H7 (cell line): ENCODE results near the gene USP40. TPM values are rescaled to one million over a fixed set of nuclear protein-coding genes. Genes with fewer than 3 reads are reported as not detected.

ENCODE experiments used
- DNase-seq: peaks from one replicate; pipeline ENCODE4 v3.0.0; 2012
- H3K27me3 ChIP-seq: 2 replicates; pipeline ENCODE4 v1.6.0; 2011; ENCODE audit warnings: mild to moderate bottlenecking, low read length; ENCODE audit not compliant: control insufficient read depth, insufficient read depth
- H3K36me3 ChIP-seq: replicated peaks from 2 replicates; pipeline ENCODE4 v1.5.1; 2011; ENCODE audit warnings: low read length; ENCODE audit not compliant: control insufficient read depth, insufficient read depth
- H3K4me3 ChIP-seq: 2 replicates; pipeline ENCODE4 v1.5.1; 2011; ENCODE audit warnings: low read depth, mild to moderate bottlenecking, control low read depth, low read length, moderate library complexity; ENCODE audit not compliant: insufficient read depth
- total RNA-seq: library from RNA; depleted of rRNA; stranded (reverse); fragments of >200 nt; shearing (Covaris generic); gene quantifications from 2 replicates; pipeline ENCODE4 v1.2.3, GENCODE V29; 2014

Gene USP40
- total RNA-seq, 1 experiment from 2014 or later: 10.8 TPM

DNA sequence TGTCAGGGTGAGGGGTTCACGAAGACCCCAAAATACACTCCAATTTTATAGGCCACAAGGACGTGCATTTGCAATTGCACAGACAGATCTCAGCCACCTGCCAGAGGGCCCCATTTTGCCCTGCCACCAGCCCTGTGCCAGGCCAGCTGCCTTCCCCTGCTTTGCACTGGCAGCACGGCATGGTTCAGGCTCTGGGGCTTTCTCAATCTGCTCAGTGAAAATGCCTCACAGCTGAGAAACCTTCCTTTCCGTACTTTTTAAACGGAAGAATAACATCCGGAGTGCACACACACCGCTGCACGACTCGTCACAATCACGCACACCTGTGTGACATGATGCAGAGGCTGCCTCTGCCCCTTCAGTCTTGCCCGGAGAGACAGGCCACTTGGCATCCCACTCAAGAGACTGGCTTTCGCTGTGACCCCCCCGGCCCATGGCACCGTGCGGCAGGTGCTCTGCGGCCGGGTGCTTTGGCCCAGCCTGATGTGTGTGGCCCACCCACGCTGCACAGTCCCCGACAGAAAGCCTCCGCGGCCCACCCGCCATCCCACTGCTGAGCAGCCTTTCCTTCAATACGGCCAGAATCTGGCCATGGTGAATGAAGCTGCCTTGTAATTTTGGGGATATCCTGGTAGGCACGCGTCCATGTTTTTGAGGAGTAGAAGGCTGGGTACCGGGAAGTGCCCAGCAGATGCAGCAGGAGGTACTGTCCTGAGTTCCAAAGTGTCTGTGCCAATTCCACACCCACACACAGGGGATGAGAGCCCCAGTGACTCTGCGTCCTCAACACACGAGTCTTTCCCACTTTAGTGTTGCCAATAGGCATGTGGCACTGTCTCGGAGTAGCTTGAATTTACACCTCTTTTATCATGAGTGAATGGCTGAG, 88.8 kb downstream of the USP40 start:
- peak; percentile 42 for DNase-seq
- no peaks in the 10 kb centered on the region for H3K36me3 ChIP-seq

DNA sequence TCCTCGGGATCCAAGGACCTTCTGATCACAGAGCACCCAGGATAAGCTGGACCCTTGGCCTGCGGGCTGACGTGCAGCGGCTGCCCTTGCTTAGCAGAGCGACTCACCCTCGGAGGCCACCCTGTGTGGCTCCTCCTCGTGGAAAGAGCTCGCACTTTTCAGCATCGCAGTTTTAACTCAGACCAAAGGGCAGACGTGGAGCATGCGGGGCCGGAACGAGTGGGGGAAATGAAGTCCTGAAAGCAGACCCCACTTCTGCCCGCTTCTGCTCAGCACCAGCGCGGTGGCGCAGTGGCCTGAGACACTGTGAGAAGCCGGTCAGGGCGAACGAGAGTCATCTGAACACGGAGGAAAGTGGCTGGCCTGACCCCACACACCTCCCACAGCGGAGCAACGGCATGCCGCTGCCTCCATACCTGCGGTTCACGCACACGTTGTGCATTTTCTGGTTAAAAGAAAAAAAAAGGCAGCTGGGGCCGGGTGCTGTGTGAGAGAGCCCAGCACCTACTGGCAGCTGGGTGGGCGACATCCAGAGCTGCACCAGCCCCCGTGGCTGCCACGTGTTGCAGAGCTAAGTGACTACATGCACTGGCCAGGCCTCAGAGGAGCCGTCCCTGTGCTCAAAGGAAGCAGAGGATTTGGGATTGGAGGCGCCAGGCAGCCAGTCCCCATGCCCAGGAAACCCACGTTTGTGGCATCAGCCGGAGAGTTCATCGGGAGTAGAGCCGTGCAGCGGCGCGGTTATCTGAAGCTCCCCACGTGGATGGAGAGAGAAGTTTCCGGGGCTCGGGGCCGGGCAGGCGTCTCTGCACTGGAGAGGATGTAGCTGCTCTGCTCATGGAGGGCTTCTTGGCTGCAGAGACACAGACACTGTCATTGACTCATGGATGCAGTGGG, 89.7 kb downstream of the USP40 start:
- H3K4me3 ChIP-seq: no peak overlapping the region
- peak; percentile 52 for DNase-seq
- no peaks in the 10 kb centered on the region for H3K27me3 ChIP-seq

More for the DNA sequence above, 88.8 kb downstream of the USP40 start:
- H3K4me3 ChIP-seq: no peak overlapping the region
- H3K27me3 ChIP-seq: no peaks in the 10 kb centered on the region

DNA sequence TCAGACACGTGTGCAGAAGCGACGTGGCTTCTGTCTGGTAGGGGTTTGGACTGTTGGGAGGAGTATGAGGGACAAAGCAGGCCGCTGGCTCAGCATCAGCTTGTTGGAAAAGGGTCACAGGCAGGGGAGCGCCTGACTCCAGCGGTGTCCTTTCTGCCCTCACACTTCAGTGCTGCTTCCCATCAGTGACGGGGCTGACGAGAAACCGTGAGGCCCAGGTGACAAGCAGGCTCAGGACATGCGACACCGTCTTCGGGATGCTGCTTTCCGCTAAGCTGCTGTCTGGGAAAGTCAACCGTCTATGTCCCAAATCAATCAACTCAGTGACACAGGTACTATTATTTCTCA, 90.5 kb downstream of the USP40 start:
- Histone ChIP-seq H3K36me3 (no peaks in the 10 kb centered on the region), H3K27me3 (no peaks in the 10 kb centered on the region), H3K4me3 (no peak overlapping the region)
- DNase-seq: no peak

More for the DNA sequence above, 89.7 kb downstream of the USP40 start:
- H3K36me3 ChIP-seq: no peaks in the 10 kb centered on the region

DNA sequence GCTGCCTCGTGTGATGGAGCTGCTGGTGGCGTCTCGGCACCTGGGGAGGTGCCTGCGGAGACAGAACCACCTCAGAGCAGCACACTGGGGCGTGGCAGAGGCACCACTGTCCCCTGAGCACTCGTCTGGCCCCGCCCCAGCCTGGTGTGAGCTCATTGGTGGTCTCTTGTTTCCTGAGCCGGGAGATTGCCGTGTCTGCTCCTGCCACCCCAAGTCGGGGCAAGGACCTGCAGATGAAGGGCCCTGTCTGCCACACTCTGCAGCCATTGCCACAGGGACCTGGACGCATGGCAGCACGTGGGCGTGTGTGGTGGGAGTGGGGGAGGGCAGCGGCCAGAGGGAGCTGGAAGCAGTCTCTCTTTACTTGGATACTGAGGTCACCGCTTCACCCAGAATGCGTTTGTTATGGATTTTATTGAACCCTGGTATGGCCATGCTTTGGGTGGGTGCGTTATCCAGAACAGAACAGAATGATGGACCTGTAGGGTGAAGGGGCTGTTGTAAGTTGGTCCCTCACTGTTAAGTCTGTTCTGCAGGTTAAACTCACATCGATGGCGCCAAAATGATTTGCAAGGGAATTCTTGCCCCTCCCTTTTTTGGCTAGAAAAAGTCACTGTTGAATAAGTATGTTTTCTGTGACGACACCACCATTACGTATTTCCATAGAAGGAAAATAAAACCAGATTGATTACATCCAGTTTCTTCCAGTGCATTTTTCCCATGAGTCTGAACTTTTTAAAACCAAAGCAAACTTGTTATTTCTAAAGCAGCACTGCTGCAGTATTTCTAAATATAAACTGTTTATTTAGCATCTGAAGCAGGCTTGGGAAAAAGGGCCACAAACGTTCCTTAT, 92.0 kb downstream of the USP40 start:
- H3K4me3 ChIP-seq: no peak overlapping the region
- no peaks in the 10 kb centered on the region for H3K36me3 ChIP-seq
- DNase-seq: peak; percentile 75
- H3K27me3 ChIP-seq: no peaks in the 10 kb centered on the region

DNA sequence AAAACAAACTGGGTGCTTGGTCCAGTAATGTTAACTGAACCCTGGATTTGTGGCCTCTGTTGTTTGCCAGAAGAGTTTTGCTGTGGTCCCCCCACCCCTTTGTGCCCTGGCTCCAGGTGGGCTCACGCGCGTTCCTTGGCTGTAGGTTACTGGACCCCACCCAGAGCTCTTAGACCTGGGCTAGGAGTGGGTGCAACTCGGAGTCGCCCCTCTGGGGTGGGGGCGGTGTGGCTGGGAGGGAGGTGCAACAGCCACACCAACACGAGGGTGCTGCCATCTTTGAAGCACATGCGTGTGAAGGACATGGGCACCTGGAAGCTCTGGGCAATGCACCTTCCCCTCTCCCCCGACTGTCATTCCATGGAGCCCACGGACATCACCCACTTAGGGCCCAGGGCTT, 92.7 kb downstream of the USP40 start:
- H3K4me3 ChIP-seq: no peak overlapping the region
- no peak for DNase-seq
- H3K27me3 ChIP-seq: no peaks in the 10 kb centered on the region
- H3K36me3 ChIP-seq: no peaks in the 10 kb centered on the region

DNA sequence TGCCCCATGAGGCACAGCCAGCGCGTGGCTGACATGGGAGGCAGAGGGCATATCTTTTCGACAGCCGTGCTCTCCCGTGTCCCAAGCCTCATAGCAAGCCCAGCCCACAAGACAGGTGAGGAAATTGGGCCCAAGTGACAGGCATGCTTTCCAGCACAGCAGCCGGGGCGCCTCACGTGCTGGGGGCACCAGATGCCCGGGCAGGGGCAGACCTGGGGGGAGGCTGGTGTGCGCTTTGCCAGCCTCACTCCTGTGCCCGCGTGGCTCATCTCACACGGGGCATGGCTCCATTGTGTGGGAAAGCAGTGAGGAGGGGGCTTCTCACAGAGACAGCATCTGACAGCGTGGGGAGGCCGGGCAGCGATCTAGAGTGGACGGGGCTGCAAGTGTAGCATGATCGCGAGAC, 93.2 kb downstream of the USP40 start:
- DNase-seq: peak; percentile 40
- Histone ChIP-seq H3K4me3 (no peak overlapping the region), H3K36me3 (no peaks in the 10 kb centered on the region), H3K27me3 (no peaks in the 10 kb centered on the region)

DNA sequence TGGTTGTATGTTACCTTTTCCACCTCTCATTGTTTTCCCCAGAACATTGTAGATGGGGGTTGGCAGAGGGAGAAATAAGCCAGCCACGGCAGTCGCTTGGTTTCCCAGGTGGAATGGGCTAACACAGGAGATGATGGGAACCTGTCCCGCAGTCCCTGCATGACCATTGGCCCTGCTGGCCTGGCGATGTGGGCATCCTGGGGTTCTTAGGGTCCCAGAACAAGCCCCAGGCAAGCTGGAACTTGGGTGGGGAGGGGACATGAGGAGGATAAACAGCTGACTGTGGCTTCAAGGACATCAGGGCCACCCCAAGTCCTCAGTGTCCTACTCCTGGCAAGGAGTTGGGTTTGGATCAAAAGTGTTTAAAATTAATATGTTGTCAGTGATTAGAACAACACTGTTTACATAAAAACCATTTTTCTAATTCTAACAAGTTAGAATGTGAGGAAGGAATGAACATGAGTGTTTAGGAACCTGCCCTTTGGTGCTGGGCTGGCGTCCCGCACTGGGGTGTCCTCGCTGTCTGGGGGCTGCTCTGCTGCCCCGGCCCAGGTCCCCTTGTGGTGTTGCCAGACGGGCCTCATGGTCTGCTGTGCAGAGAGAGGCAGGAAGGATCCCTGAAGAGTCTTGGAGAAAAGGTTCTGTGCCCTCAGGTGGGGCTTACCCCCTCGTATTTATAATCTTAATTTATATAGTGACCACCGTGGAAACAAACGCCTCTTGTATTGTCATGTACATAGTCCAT, 95.1 kb downstream of the USP40 start:
- H3K36me3 ChIP-seq: no peaks in the 10 kb centered on the region; the same call in 1 of the 2 replicates
- DNase-seq: peak; percentile 28
- no peak overlapping the region for H3K4me3 ChIP-seq
- no peaks in the 10 kb centered on the region for H3K27me3 ChIP-seq

DNA sequence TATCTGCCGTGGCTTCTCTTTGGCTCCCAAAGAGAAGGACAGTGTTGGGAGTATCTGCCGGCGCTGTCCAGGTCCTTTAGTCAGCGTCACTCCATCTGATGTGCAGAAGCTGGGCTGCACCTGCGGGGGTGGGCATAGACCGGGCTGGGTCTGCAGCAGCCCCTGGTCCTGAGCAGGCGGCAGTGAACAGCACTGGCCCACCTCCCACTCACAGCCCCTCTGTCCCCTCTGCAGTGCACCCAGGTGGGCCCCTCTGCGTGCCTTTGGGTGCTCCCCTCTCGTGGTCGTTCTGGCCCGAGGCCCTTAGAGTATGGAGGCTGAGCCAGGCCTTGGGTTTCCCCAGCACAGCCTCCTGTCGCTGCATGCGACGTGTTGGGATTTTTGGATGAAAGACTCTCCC, 95.7 kb downstream of the USP40 start:
- DNase-seq: no peak
- H3K27me3 ChIP-seq: no peaks in the 10 kb centered on the region
- no peak overlapping the region for H3K4me3 ChIP-seq

DNA sequence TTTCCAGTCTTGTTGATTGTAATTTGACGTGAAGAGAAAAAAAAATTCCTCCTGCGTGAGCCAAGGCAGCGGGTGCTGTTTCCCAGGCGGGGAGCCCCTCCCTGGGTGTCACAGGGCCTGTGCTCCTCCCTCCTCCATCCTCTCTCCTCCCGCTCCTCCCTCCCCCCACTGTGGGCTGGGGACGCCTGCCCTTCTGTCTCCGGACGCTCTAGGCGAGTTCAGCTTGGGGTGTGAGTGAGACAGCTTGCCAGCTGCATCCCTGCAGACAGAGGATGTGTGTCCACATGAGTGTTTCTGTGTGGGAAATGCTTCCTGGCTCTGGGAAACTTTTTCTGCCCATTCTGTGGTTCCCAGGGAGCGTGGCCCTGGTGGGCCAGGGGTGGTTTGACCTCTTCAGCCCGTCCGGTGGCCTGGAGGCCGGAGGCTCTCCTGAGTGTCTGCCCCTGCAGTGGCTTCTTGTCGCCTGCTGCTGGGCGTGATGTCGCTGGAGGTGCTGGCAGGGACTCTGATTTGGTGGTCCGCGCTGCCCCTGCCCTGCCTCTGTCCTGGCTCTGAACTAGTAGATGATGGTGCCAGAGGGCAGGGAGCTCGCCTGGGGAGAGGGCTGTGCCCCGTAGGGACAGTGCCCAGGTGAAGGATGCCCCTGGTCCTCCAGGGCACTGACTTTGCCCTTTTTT, 96.4 kb downstream of the USP40 start:
- H3K27me3 ChIP-seq: no peaks in the 10 kb centered on the region
- no peak for DNase-seq
- H3K36me3 ChIP-seq: no peaks in the 10 kb centered on the region; the same call in 1 of the 2 replicates
- H3K4me3 ChIP-seq: no peak overlapping the region

More for the DNA sequence above, 95.7 kb downstream of the USP40 start:
- H3K36me3 ChIP-seq: no peaks in the 10 kb centered on the region; the same call in 1 of the 2 replicates

DNA sequence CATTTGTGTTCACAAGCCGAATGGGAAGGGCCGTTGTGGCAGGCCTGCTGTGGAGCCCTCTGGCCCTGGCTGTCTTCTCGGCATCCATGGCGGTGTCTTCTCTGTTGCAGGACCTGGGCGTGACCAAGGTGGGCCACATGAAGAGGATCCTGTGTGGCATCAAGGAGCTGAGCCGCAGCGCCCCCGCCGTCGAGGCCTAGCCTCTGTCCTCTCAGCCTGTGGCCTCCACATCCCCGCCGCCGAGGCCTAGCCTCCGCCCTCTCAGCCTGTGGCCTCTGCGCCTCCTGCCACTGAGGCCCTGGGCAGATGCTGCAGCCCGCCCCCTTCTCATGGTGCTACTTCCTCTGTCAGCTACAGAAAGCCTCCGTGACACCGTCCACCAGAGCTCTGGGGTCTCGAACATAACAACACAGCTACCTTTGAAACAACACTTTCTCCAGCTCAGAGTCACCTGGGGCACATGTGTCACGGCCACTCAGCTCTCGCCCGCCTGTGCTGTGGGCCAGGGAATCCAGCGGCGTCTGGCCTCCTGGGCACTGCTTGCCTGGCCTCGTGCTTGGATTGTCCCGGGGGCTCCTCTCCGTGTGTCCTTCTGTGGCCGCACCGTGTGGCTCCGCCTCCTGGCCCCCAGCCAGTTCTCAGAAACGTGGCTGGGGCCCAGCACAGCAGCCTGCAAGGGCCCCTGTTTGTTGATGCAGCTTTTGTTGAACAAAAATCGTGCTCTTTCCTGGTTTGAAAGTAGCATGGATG, 97.1 kb downstream of the USP40 start:
- H3K36me3 ChIP-seq: no peaks in the 10 kb centered on the region; the same call in 1 of the 2 replicates
- no peaks in the 10 kb centered on the region for H3K27me3 ChIP-seq
- no peak for DNase-seq
- no peak overlapping the region for H3K4me3 ChIP-seq

DNA sequence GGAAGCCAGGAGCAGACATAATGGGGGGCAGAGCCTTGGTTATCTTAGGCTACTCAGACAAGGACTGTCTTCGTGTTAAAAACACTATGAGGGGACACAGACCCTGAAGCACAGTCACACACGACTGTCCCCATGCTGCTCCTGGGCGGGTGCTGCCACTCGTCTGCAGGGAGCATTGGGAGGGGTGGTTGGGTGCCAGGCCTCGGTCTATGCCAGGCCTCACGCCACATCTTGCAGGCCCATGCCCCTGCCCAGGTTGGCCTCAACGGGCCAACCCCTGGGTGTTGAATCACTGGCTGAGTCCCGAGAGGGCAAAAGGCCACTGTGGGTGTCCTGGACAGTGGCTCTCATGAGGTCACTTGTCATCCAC, 97.9 kb downstream of the USP40 start:
- peaks cover 1% of the 10 kb centered on the region for H3K36me3 ChIP-seq
- H3K27me3 ChIP-seq: no peaks in the 10 kb centered on the region
- H3K4me3 ChIP-seq: no peak overlapping the region
- no peak for DNase-seq

DNA sequence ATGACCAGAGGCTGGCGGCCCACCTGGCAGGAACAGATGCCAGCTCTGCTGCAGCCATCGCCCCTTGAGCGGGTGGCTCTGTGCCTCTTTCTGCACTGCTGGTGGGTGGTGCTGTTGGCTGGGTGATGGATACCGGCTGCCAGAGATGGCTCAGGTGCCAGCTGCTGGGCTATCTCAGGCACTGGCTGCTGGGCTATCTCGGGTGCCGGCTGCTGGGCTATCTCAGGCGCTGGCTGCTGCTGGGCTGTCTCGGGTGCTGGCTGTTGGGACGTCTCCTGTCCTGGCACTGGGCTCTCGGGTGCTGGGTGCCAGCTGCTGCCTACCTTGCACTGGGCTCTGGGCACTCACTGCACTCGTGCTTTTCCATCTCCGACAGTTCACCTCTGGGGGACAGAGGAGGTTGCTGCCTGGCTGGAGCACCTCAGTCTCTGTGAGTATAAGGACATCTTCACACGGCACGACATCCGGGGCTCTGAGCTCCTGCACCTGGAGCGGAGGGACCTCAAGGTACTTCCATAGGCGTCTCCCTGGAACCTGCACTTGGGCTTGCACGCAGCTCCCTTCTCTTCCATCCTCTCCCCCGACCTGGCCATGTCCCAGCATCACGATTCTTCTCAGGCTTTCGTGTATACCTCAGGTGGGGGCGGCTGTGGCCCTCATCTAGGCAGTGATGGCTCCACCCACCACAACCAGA, 98.4 kb downstream of the USP40 start:
- H3K4me3 ChIP-seq: no peak overlapping the region
- no peak for DNase-seq

More for the DNA sequence above, 98.4 kb downstream of the USP40 start:
- Histone ChIP-seq H3K27me3 (no peaks in the 10 kb centered on the region), H3K36me3 (peaks cover 1% of the 10 kb centered on the region)
